IMR-90 (cell line): ENCODE results near the gene ANKMY2. TPM values are rescaled to one million over a fixed set of nuclear protein-coding genes. Genes with fewer than 3 reads are reported as not detected.

Source experiments
- ATAC-seq: fragments of 200-7000 bp; cut with Tn5 transposase; 2 replicates; pipeline ENCODE4 v1.9.1; 2020; ENCODE audit warnings: low read depth, mild to moderate bottlenecking, moderate library complexity
- BruUV-seq: library from RNA; stranded (reverse); fragments of 400-500 nt; replicated peaks from 2 replicates; lab custom pipeline; 2021; lab: Mats Ljungman, UMichigan
- CTCF ChIA-PET: fragments of 300-600 bp; formaldehyde crosslinking; extraction: SDS; loops from one replicate; lab custom pipeline; 2021; ENCODE audit warnings: antibody characterized with exemption; lab: Yijun Ruan, JAX
- POLR2A ChIA-PET: fragments of 300-600 bp; sonication (Branson Sonifier 250); formaldehyde crosslinking; loops from one replicate; lab custom pipeline; 2022; ENCODE audit warnings: antibody characterized with exemption; ENCODE audit not compliant: unreplicated experiment; lab: Charles Lee
- DNase-seq: peaks from one replicate; pipeline ENCODE4 v3.0.0; 2013
- H2AFZ ChIP-seq: replicated peaks from 2 replicates; pipeline ENCODE3; 2013; ENCODE audit warnings: low read length, mild to moderate bottlenecking; ENCODE audit not compliant: poor library complexity
- H2AK5ac ChIP-seq: 2 replicates; pipeline ENCODE4 v1.6.1; 2013; ENCODE audit warnings: low read depth, low read length, inconsistent platforms
- H2AK9ac ChIP-seq: replicated peaks from 2 replicates; pipeline ENCODE3; 2013; ENCODE audit warnings: mild to moderate bottlenecking, low read depth, low read length, moderate library complexity; ENCODE audit not compliant: poor library complexity
- H2BK120ac ChIP-seq: 2 replicates; pipeline ENCODE4 v1.6.1; 2013; ENCODE audit warnings: low read depth, low read length, inconsistent platforms
- H2BK15ac ChIP-seq: 3 replicates; pipeline ENCODE4 v1.6.1; 2013; ENCODE audit warnings: low read depth, low read length, inconsistent platforms
- H2BK20ac ChIP-seq: 2 replicates; pipeline ENCODE4 v1.6.1; 2013; ENCODE audit warnings: low read depth, mild to moderate bottlenecking, inconsistent platforms, low read length, moderate library complexity
- H2BK5ac ChIP-seq: 2 replicates; pipeline ENCODE4 v1.6.1; 2013; ENCODE audit warnings: mild to moderate bottlenecking, low read depth, low read length, inconsistent platforms; ENCODE audit not compliant: poor library complexity, severe bottlenecking
- H3K14ac ChIP-seq: replicated peaks from 2 replicates; pipeline ENCODE4 v1.6.1; 2013; ENCODE audit warnings: low read depth, low read length, inconsistent platforms
- H3K18ac ChIP-seq: 2 replicates; pipeline ENCODE4 v1.6.1; 2013; ENCODE audit warnings: low read depth, low read length, control low read depth
- H3K23ac ChIP-seq: 2 replicates; pipeline ENCODE4 v1.6.1; 2013; ENCODE audit warnings: low read depth, low read length, inconsistent platforms
- H3K27ac ChIP-seq: 2 replicates; pipeline ENCODE4 v1.5.1; 2013; ENCODE audit warnings: mild to moderate bottlenecking, control low read depth, low read length; ENCODE audit not compliant: insufficient read depth
- H3K27me3 ChIP-seq: 2 replicates; pipeline ENCODE4 v1.6.1; 2013; ENCODE audit warnings: low read length; ENCODE audit not compliant: control insufficient read depth, insufficient read depth
- H3K36me3 ChIP-seq: 2 replicates; pipeline ENCODE4 v1.6.1; 2013; ENCODE audit warnings: low read length, mixed read lengths; ENCODE audit not compliant: control insufficient read depth, insufficient read depth
- H3K4ac ChIP-seq: 2 replicates; pipeline ENCODE4 v1.6.1; 2013; ENCODE audit warnings: low read depth, low read length, inconsistent platforms
- H3K4me1 ChIP-seq: 2 replicates; pipeline ENCODE4 v1.6.1; 2013; ENCODE audit warnings: low read length, mixed read lengths; ENCODE audit not compliant: control insufficient read depth, insufficient read depth
- H3K4me2 ChIP-seq: 2 replicates; pipeline ENCODE4 v1.6.1; 2013; ENCODE audit warnings: low read depth, mild to moderate bottlenecking, control low read depth, low read length, moderate library complexity
- H3K4me3 ChIP-seq: 2 replicates; pipeline ENCODE4 v1.5.1; 2013; ENCODE audit warnings: low read depth, mild to moderate bottlenecking, control low read depth, low read length, moderate library complexity; ENCODE audit not compliant: insufficient read depth
- H3K56ac ChIP-seq: 2 replicates; pipeline ENCODE4 v1.6.1; 2013; ENCODE audit warnings: low read length, inconsistent platforms; ENCODE audit not compliant: insufficient read depth; ENCODE audit errors: extremely low read depth
- H3K79me1 ChIP-seq, 2 experiments: 2 replicates each; pipeline ENCODE4 v1.6.1; 2013; ENCODE audit warnings: low read length in 2 of 2, inconsistent platforms in 1 of 2, low read depth in 1 of 2
- H3K9ac ChIP-seq: 2 replicates; pipeline ENCODE4 v1.6.1; 2013; ENCODE audit warnings: low read depth, low read length, control low read depth
- H3K9me1 ChIP-seq: 2 replicates; pipeline ENCODE4 v1.6.1; 2013; ENCODE audit warnings: low read length, inconsistent platforms; ENCODE audit not compliant: insufficient read depth
- H3K9me3 ChIP-seq: 2 replicates; pipeline ENCODE4 v1.6.1; 2013; ENCODE audit warnings: low read length; ENCODE audit not compliant: control insufficient read depth, insufficient read depth
- H4K20me1 ChIP-seq: 2 replicates; pipeline ENCODE4 v1.6.1; 2013; ENCODE audit warnings: low read length, inconsistent platforms; ENCODE audit not compliant: insufficient read depth
- H4K5ac ChIP-seq: 2 replicates; pipeline ENCODE4 v1.6.1; 2013; ENCODE audit warnings: mild to moderate bottlenecking, low read depth, low read length, control low read depth
- H4K8ac ChIP-seq, 2 experiments: 2 replicates each; pipeline ENCODE4 v1.6.1; 2013; ENCODE audit warnings: low read depth in 2 of 2, low read length in 2 of 2, control low read depth in 1 of 2, inconsistent platforms in 1 of 2
- H4K91ac ChIP-seq: 2 replicates; pipeline ENCODE4 v1.6.1; 2013; ENCODE audit warnings: low read depth, low read length, inconsistent platforms; ENCODE audit not compliant: insufficient read depth
- CEBPB ChIP-seq: IDR thresholded peaks from 2 replicates; pipeline ENCODE4 v1.6.1; 2012; ENCODE audit warnings: low read depth, low read length, improper control_type of control experiment
- ELK1 ChIP-seq: fragments of 150-350 bp; IDR thresholded peaks from 2 replicates; pipeline ENCODE4 v1.6.1; 2016; ENCODE audit warnings: low read depth, mild to moderate bottlenecking, low read length, moderate library complexity, borderline replicate concordance
- SMC3 ChIP-seq: fragments of 150-350 bp; IDR thresholded peaks from 2 replicates; pipeline ENCODE4 v1.6.1; 2016; ENCODE audit warnings: low read depth, mild to moderate bottlenecking, antibody characterized with exemption, low read length, moderate library complexity
- WGBS, 2 experiments: methylation state at CpG; one replicate each; pipeline versions ENCODE4 v1.1.5 to v1.1.7; 2013; ENCODE audit warnings: missing lambda C conversion rate in 2 of 2; ENCODE audit not compliant: insufficient read length in 1 of 2; ENCODE audit errors: extremely low coverage in 2 of 2; 5-methylcytosine and 5-hydroxymethylcytosine counted together
- dilution Hi-C: fragments of 300-500 bp; cut with HindIII; formaldehyde crosslinking; loops from one replicate; pipeline ENCODE4 v1.14.3; 2018; ENCODE audit warnings: low sequenced_read_pairs; ENCODE audit not compliant: unreplicated experiment
- in situ Hi-C: fragments of 300-500 bp; cut with MboI; formaldehyde crosslinking; loops from 3 replicates; pipeline ENCODE4 v1.14.3; 2019; ENCODE audit warnings: low sequenced_read_pairs, inconsistent platforms, mixed read lengths
- intact Hi-C: fragments of 100-400 bp; cut with micrococcal nuclease; formaldehyde crosslinking; loops from 2 replicates; pipeline ENCODE4 v1.10.0; 2022
- polyA plus RNA-seq, 3 experiments: library from polyadenylated mRNA; depleted of rRNA; stranded (reverse); fragments of >200 nt; gene quantifications; 2 replicates each; pipeline ENCODE4 v1.2.3, GENCODE V29; 2012; ENCODE audit warnings: low replicate concordance in 1 of 3
- total RNA-seq: library from RNA; depleted of rRNA; stranded (reverse); fragments of >200 nt; gene quantifications from 2 replicates; pipeline ENCODE4 v1.2.3, GENCODE V29; 2012

ANKMY2 gene
- total and polyA plus RNA-seq, 2 of the 4 experiments (the other 2 are of a cell fraction), result 19.5 to 41.9 TPM

- Histone ChIP-seq H4K5ac (no peak overlapping the region), H2BK5ac (no peak overlapping the region), H3K27me3 (no peaks in the 10 kb centered on the region), H2BK120ac (no peak overlapping the region), H3K23ac (no peak overlapping the region), H2BK15ac (no peak overlapping the region), H2AFZ (no peak overlapping the region), H2AK9ac (no peak overlapping the region), H4K20me1 (peaks cover 10% of the 10 kb centered on the region; the same call in 1 of the 2 replicates), H3K4me2 (no peak overlapping the region), H3K4ac (no peak overlapping the region), H3K9me1 (peaks cover 8% of the 10 kb centered on the region), H3K18ac (no peak overlapping the region), H4K8ac (no peak overlapping the region), H3K36me3 (peaks cover 4% of the 10 kb centered on the region), H3K4me3 (no peak overlapping the region), H4K91ac (no peak overlapping the region), H3K27ac (no peak overlapping the region), H3K56ac (no peak overlapping the region), H3K4me1 (peaks cover 3% of the 10 kb centered on the region; the same call in 1 of the 2 replicates), H3K14ac (no peak overlapping the region), H3K9me3 (no peaks in the 10 kb centered on the region), H2AK5ac (no peak overlapping the region), H3K79me1 (peaks cover 8 to 33% of the 10 kb centered on the region in 2 experiments; a peak in 3 of 4 replicates), H3K9ac (no peak overlapping the region), H2BK20ac (no peak overlapping the region)
- dilution Hi-C loops, result no loop called here
- CTCF ChIA-PET, result no interaction called here
- POLR2A ChIA-PET, result no interaction called here
- TF ChIP-seq ELK1, result no peak
- no peak for TF ChIP-seq CEBPB
- no peak for TF ChIP-seq SMC3
- 88% methylated on average over 1 of the region's 4 CpGs; no CpG with 5 or more reads in 1 of the 2 experiments for WGBS, 2 experiments
- intact Hi-C loops, result no loop called here
- DNase-seq (no peak), ATAC-seq (no peak)
- BruUV-seq, result no TSS peak
- in situ Hi-C loops, result no loop called here
These were observed 11.2 kb downstream of the ANKMY2 start for GRCh38 chr7:16634271-16634738.
